ENCODE measurements around the gene GADD45GIP1. TPM values are rescaled to one million over a fixed set of nuclear protein-coding genes. Genes with fewer than 3 reads are reported as not detected.

Gene GADD45GIP1
- total RNA-seq, 1 experiment from 2014 or later: 29.1 TPM

DNA sequence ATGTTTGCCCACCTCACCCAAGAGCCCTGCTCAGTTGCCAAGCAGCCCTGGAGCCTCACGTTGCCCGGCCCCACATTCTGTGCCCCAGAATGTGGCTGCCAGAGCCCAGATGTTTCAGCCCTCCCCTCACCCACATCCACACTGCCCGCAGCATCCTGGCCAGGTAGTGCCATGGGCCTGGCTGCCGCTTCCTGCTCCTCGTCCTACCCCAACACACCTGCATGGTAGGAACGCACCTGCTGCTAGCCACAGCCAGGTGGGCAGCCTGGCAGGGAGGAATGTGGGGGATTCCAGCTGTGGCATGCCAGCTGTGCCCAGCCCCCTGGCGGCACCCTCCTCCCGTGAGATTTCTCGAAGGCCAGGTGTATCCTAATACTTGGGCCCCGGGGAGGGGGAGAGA lies 30.8 kb upstream of the GADD45GIP1 start:
- peaks cover 15% of the 10 kb centered on the region for H3K4me1 ChIP-seq (replicated peaks; ENCODE audit: insufficient read depth)
- POLR2A ChIA-PET (ENCODE audit: unreplicated experiment): no interaction called here
- no TSS peak for BruUV-seq (replicated peaks)
- H3K4me3 ChIP-seq: no peak overlapping the region
- H4K20me1 ChIP-seq (ENCODE audit: insufficient read depth): no peaks in the 10 kb centered on the region
- H3F3A ChIP-seq (ENCODE audit: insufficient read depth, low read depth): peaks cover 26% of the 10 kb centered on the region; the same call in 1 of the 2 replicates
- H3K4me2 ChIP-seq: no peak overlapping the region
- H2AFZ ChIP-seq: no peak overlapping the region
- H3K79me2 ChIP-seq (ENCODE audit: low read depth): no peaks in the 10 kb centered on the region
- H3K27ac ChIP-seq: no peak overlapping the region
- H3K27me3 ChIP-seq (ENCODE audit: insufficient read depth, low read depth): peaks cover 4% of the 10 kb centered on the region; the same call in 1 of the 2 replicates
- CTCF ChIA-PET: no interaction called here
- intact Hi-C loops (cut with micrococcal nuclease; ENCODE audit: unreplicated experiment): no loop called here
- no peak for DNase-seq
- H3K36me3 ChIP-seq (ENCODE audit: low read depth): no peaks in the 10 kb centered on the region
- no peaks in the 10 kb centered on the region for H3K9me2 ChIP-seq (ENCODE audit: insufficient read depth)
- no peaks in the 10 kb centered on the region for H3K9me3 ChIP-seq (ENCODE audit: insufficient read depth, low read depth)
- TF ChIP-seq, protein P1, sequence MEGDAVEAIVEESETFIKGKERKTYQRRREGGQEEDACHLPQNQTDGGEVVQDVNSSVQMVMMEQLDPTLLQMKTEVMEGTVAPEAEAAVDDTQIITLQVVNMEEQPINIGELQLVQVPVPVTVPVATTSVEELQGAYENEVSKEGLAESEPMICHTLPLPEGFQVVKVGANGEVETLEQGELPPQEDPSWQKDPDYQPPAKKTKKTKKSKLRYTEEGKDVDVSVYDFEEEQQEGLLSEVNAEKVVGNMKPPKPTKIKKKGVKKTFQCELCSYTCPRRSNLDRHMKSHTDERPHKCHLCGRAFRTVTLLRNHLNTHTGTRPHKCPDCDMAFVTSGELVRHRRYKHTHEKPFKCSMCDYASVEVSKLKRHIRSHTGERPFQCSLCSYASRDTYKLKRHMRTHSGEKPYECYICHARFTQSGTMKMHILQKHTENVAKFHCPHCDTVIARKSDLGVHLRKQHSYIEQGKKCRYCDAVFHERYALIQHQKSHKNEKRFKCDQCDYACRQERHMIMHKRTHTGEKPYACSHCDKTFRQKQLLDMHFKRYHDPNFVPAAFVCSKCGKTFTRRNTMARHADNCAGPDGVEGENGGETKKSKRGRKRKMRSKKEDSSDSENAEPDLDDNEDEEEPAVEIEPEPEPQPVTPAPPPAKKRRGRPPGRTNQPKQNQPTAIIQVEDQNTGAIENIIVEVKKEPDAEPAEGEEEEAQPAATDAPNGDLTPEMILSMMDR (conservative IDR thresholded peaks at IDR 0.05): no peak
- no peak for TF ChIP-seq EZH2 (IDR thresholded peaks at IDR 0.05; ENCODE audit: low read depth)

DNA sequence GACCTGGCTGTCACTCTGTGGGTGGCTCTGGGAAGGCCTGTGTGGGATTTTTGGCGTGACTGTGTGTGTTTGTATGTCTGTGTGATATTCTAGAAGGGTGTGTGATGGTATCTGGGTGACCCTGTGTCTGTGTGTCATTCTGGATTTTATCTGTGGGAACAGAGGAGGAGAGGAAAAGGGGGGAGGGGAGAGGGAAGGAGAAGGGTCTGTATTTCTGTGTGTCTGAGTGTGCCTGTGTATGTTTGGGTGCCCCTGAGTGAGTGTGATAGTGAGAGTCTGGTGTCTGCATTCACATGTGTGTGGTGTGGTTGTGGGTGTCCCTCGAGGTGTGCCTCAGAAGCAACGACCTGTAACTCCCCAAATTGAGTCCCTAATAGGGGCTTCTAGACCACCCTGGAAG lies 30.2 kb upstream of the GADD45GIP1 start:
- intact Hi-C loops (cut with micrococcal nuclease; ENCODE audit: unreplicated experiment): no loop called here
- Histone ChIP-seq H3K9me3 (ENCODE audit: insufficient read depth, low read depth) (no peaks in the 10 kb centered on the region), H4K20me1 (ENCODE audit: insufficient read depth) (no peaks in the 10 kb centered on the region), H3K4me3 (no peak overlapping the region), H3K4me2 (no peak overlapping the region), H3K9me2 (ENCODE audit: insufficient read depth) (no peaks in the 10 kb centered on the region), H3K36me3 (ENCODE audit: low read depth) (no peaks in the 10 kb centered on the region), H3K27me3 (ENCODE audit: insufficient read depth, low read depth) (peaks cover 10% of the 10 kb centered on the region), H3K27ac (no peak overlapping the region), H3K79me2 (ENCODE audit: low read depth) (no peaks in the 10 kb centered on the region), H3K4me1 (replicated peaks; ENCODE audit: insufficient read depth) (peaks cover 15% of the 10 kb centered on the region), H3F3A (ENCODE audit: insufficient read depth, low read depth) (peaks cover 22% of the 10 kb centered on the region; the same call in 1 of the 2 replicates), H2AFZ (no peak overlapping the region)
- ChIA-PET CTCF (no interaction called here), POLR2A (ENCODE audit: unreplicated experiment) (no interaction called here)
- TF ChIP-seq, protein P1 (conservative IDR thresholded peaks at IDR 0.05): no peak
- no peak for TF ChIP-seq EZH2 (IDR thresholded peaks at IDR 0.05; ENCODE audit: low read depth)
- no peak for DNase-seq
- no TSS peak for BruUV-seq (replicated peaks)

DNA sequence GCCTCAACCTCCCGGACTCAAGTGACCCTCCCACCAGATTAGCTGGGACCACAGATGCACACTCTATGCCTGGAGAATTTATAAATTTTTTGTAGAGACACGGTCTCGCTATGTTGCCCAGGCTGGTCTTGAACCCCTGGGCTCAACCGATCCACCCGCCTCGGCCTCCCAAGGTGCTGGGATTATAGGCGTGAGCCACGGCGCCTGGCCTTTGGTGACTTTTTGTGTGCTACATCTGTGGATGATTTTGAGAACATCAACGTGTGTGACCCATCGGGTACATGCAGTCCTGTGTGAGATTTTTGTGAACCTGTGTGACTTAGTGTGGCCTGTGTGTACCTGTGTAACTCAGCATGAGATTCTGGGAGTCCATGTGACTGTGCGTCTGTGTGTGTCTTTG lies 29.7 kb upstream of the GADD45GIP1 start:
- Histone ChIP-seq H3K27me3 (ENCODE audit: insufficient read depth, low read depth) (peaks cover 14% of the 10 kb centered on the region), H3K4me3 (no peak overlapping the region), H3K79me2 (ENCODE audit: low read depth) (no peaks in the 10 kb centered on the region), H3K4me1 (replicated peaks; ENCODE audit: insufficient read depth) (peaks cover 15% of the 10 kb centered on the region), H3K9me3 (ENCODE audit: insufficient read depth, low read depth) (no peaks in the 10 kb centered on the region), H3K4me2 (no peak overlapping the region), H2AFZ (no peak overlapping the region), H3K27ac (no peak overlapping the region), H3K9me2 (ENCODE audit: insufficient read depth) (no peaks in the 10 kb centered on the region), H3K36me3 (ENCODE audit: low read depth) (no peaks in the 10 kb centered on the region), H3F3A (ENCODE audit: insufficient read depth, low read depth) (peaks cover 22% of the 10 kb centered on the region; the same call in 1 of the 2 replicates), H4K20me1 (ENCODE audit: insufficient read depth) (no peaks in the 10 kb centered on the region)
- no peak for DNase-seq
- CTCF ChIA-PET: no interaction called here
- no TSS peak for BruUV-seq (replicated peaks)
- POLR2A ChIA-PET (ENCODE audit: unreplicated experiment): no interaction called here
- intact Hi-C loops (cut with micrococcal nuclease; ENCODE audit: unreplicated experiment): no loop called here
- TF ChIP-seq, protein P1 (conservative IDR thresholded peaks at IDR 0.05): no peak
- no peak for TF ChIP-seq EZH2 (IDR thresholded peaks at IDR 0.05; ENCODE audit: low read depth)

Measured in PC-9 (cell line).